Measurements from ENCODE around the gene ZNF709.
"Not testable (repeated sequence)": the region's sequence is repeated elsewhere in the genome, so short reads cannot be mapped to it uniquely, and the experiment has no call there.

Gene ZNF709

DNA sequence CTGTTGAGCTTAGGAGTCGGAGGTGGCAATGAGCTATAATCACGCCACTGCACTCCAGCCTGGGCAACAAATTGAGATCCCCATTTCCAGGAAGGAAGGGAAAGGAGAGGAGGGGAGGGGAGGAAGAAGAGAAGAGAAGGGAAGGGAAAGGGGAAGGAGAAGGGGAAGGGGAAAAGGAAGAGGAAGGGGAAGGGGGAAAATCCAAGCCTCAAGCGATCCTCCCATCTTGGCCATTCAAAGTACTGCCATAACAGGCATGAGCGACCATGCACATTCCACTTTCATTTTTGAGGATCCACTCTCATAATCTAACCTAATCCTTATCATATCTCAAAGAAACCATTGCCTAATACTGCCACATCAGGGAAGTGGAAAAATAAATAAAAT, 58.7 kb downstream of the ZNF709 start:
- H3K4me1 ChIP-seq, result peaks cover 0 to 5% (median 0%) of the 10 kb centered on the region in 10 experiments; a peak in 1 of 20 replicates
- peak overlapping the region in 1 of 11 experiments; percentile 42; a peak in 2 of 22 replicates for H3K27ac ChIP-seq
- H3K9ac ChIP-seq, result no peak overlapping the region
- H4K20me1 ChIP-seq, result no peaks in the 10 kb centered on the region
- H3K9me3 ChIP-seq (replicated peaks in 1 of 11), result peaks cover 94 to 99% (median 97%) of the 10 kb centered on the region in 11 experiments
- no peak overlapping the region for H3K4me3 ChIP-seq
- no peak for TF ChIP-seq Cebpa-rat (IDR thresholded peaks at IDR 0.05)
- no peak overlapping the region; a peak in 1 of 22 replicates for H3K4me2 ChIP-seq
- no peaks in the 10 kb centered on the region for H3K27me3 ChIP-seq
- H3K36me3 ChIP-seq, result peaks cover 52 to 91% (median 78%) of the 10 kb centered on the region in 11 experiments

DNA sequence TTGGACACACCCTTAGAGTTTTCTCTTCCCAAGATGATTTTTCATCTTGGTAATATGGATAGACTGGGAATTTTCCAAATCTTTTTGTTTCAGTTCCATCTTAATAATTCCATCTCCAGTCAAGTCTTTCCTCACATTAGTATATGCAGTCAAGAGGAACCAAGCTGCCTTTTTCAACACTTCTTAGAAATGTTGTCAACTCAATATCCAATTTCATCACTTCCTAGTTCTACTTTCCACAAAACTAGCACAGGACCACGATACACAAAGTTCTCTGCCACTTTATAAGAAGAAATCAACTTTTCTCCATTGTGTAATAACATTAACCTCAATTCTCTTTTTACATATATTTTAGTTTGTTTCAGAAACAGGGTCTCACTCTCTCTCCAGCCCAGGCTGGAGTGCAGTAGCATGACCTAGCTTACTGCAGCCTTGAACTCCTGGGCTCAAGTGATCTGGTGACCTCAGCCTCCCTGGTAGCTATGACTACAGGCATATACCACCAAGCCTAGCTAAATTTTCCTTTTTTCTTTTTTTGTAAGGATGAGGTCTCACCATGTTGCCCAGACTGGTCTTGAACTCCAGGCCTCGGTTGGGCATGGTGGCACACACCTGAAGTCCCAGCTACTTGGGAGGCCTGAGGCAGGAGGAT, 59.3 kb downstream of the ZNF709 start:
- H3K27ac ChIP-seq, result peak overlapping the region in 1 of 11 experiments; percentile 42; a peak in 2 of 22 replicates
- H3K4me2 ChIP-seq, result no peak overlapping the region; a peak in 1 of 22 replicates
- no peak overlapping the region for H3K9ac ChIP-seq
- peaks cover 47 to 91% (median 78%) of the 10 kb centered on the region in 11 experiments for H3K36me3 ChIP-seq
- H3K4me3 ChIP-seq, result no peak overlapping the region
- peaks cover 0 to 5% (median 0%) of the 10 kb centered on the region in 10 experiments; a peak in 1 of 20 replicates for H3K4me1 ChIP-seq
- H3K27me3 ChIP-seq, result no peaks in the 10 kb centered on the region
- TF ChIP-seq Cebpa-rat (IDR thresholded peaks at IDR 0.05), result no peak
- peaks cover 94 to 99% (median 97%) of the 10 kb centered on the region in 11 experiments for H3K9me3 ChIP-seq (replicated peaks in 1 of 11)
- H4K20me1 ChIP-seq, result no peaks in the 10 kb centered on the region

GRCh38 chr19:12417273-12417672, 67.3 kb downstream of the ZNF709 start:
- H3K4me1 ChIP-seq, H3K27ac ChIP-seq, H3K4me3 ChIP-seq, H3K27me3 ChIP-seq, H4K20me1 ChIP-seq, H3K4me2 ChIP-seq, H3K9ac ChIP-seq: not testable (repeated sequence)
- Histone ChIP-seq H3K9me3 (replicated peaks in 1 of 11) (peaks cover 84 to 100% (median 96%) of the 10 kb centered on the region in 11 experiments), H3K36me3 (peaks cover 40 to 76% (median 56%) of the 10 kb centered on the region in 11 experiments)

GRCh38 chr19:12411893-12412292, 72.7 kb downstream of the ZNF709 start:
- Histone ChIP-seq H3K4me2 (peak overlapping the region in 4 of 11 experiments; percentile 12 to 48 (median 23); a peak in 5 of 22 replicates), H3K27me3 (no peaks in the 10 kb centered on the region), H3K27ac (no peak overlapping the region), H4K20me1 (no peaks in the 10 kb centered on the region), H3K36me3 (peaks cover 2 to 24% (median 11%) of the 10 kb centered on the region in 11 experiments; a peak in 13 of 22 replicates), H3K9me3 (replicated peaks in 1 of 11) (peaks cover 58 to 93% (median 77%) of the 10 kb centered on the region in 11 experiments), H3K4me3 (no peak overlapping the region), H3K9ac (no peak overlapping the region), H3K4me1 (peaks cover 0 to 8% (median 0%) of the 10 kb centered on the region in 10 experiments; a peak in 6 of 20 replicates)
- TF ChIP-seq Cebpa-rat (IDR thresholded peaks at IDR 0.05), result no peak
